HEK293T (cell line): ENCODE data around the gene CUL9.

Source experiments
- CTCF ChIA-PET: fragments of 350-600 bp; formaldehyde crosslinking; extraction: SDS; loops from one replicate; lab custom pipeline; 2021; ENCODE audit warnings: antibody characterized with exemption, inconsistent platforms; lab: Yijun Ruan, JAX
- POLR2A ChIA-PET: fragments of 350-600 bp; formaldehyde crosslinking; extraction: SDS; loops from one replicate; lab custom pipeline; 2020; ENCODE audit warnings: antibody characterized with exemption, inconsistent platforms; lab: Yijun Ruan, JAX
- DNase-seq: peaks from one replicate; pipeline ENCODE4 v3.0.0; 2012; ENCODE audit warnings: mixed read lengths; ENCODE audit errors: extremely low spot score
- ARNT ChIP-seq: fragments of 450-650 bp; IDR thresholded peaks from 2 replicates; pipeline ENCODE4 v1.6.1; 2017; ENCODE audit warnings: mild to moderate bottlenecking
- BHLHE40 ChIP-seq: fragments of 450-650 bp; IDR thresholded peaks from 2 replicates; pipeline ENCODE4 v1.6.1; 2016; ENCODE audit warnings: mild to moderate bottlenecking, moderate library complexity, borderline replicate concordance
- CTBP1 ChIP-seq: fragments of 450-650 bp; IDR thresholded peaks from 2 replicates; pipeline ENCODE4 v1.6.1; 2016; ENCODE audit warnings: borderline replicate concordance
- ELF4 ChIP-seq: fragments of 450-650 bp; IDR thresholded peaks from 2 replicates; pipeline ENCODE4 v1.6.1; 2017; ENCODE audit warnings: antibody characterized with exemption
- FOXA1 ChIP-seq: fragments of 450-650 bp; IDR thresholded peaks from 2 replicates; pipeline ENCODE4 v1.6.1; 2016; ENCODE audit warnings: mild to moderate bottlenecking
- FOXK2 ChIP-seq: fragments of 450-650 bp; IDR thresholded peaks from 2 replicates; pipeline ENCODE4 v1.6.1; 2016; ENCODE audit warnings: mild to moderate bottlenecking
- FOXM1 ChIP-seq: fragments of 450-650 bp; IDR thresholded peaks from 2 replicates; pipeline ENCODE4 v1.6.1; 2017; ENCODE audit warnings: mild to moderate bottlenecking, borderline replicate concordance
- HDGF ChIP-seq: fragments of 450-650 bp; IDR thresholded peaks from 2 replicates; pipeline ENCODE4 v1.6.1; 2017; ENCODE audit warnings: antibody characterized with exemption, borderline replicate concordance
- L3MBTL2 ChIP-seq: fragments of 450-650 bp; conservative IDR thresholded peaks from 2 replicates; pipeline ENCODE4 v1.6.1; 2016; ENCODE audit warnings: mild to moderate bottlenecking
- LEF1 ChIP-seq: fragments of 450-650 bp; IDR thresholded peaks from 2 replicates; pipeline ENCODE4 v1.6.1; 2017; ENCODE audit warnings: mild to moderate bottlenecking, borderline replicate concordance
- NFRKB ChIP-seq: fragments of 450-650 bp; IDR thresholded peaks from 2 replicates; pipeline ENCODE4 v1.6.1; 2016; ENCODE audit warnings: mild to moderate bottlenecking, moderate library complexity
- SP1 ChIP-seq: fragments of 450-650 bp; IDR thresholded peaks from 2 replicates; pipeline ENCODE4 v1.6.1; 2017
- SUZ12 ChIP-seq: fragments of 450-650 bp; IDR thresholded peaks from 2 replicates; pipeline ENCODE4 v1.6.1; 2016; ENCODE audit warnings: mild to moderate bottlenecking
- TARDBP ChIP-seq: fragments of 450-650 bp; IDR thresholded peaks from 2 replicates; pipeline ENCODE4 v1.6.1; 2016
- ZNF384 ChIP-seq: fragments of 450-650 bp; IDR thresholded peaks from 2 replicates; pipeline ENCODE4 v1.6.1; 2016
- TF ChIP-seq, protein P1 (sequence below): fragments of 450-650 bp; IDR thresholded peaks from 2 replicates; pipeline ENCODE4 v1.6.1; 2016

Gene CUL9

DNA sequence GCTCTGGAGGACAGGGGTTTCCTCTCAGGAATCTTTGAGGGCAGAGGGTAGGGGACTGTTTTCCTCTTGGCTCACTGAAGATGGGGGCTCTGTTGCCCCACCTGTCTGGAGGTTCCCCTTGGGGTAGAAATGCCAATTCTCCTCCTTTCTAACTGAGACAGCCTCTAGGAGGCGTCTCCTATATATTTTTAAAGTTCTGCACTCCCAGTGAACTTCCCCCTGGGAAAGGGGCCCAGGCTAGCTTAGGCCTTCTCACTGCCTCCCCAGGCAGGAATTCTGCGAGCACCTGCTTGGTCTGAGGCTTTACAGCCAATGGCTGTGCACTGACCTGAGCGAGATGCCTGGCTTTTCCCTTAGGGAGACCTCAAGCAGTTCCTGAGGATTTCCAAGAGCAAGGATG lies 35.7 kb upstream of the CUL9 start:
- ChIA-PET POLR2A (no interaction called here), CTCF (no interaction called here)
- no peak for TF ChIP-seq BHLHE40
- TF ChIP-seq HDGF, result no peak
- no peak for TF ChIP-seq CTBP1
- TF ChIP-seq TARDBP, result no peak
- no peak for TF ChIP-seq FOXK2
- no peak for TF ChIP-seq ELF4
- no peak for TF ChIP-seq FOXA1
- no peak for TF ChIP-seq NFRKB
- TF ChIP-seq, protein P1, sequence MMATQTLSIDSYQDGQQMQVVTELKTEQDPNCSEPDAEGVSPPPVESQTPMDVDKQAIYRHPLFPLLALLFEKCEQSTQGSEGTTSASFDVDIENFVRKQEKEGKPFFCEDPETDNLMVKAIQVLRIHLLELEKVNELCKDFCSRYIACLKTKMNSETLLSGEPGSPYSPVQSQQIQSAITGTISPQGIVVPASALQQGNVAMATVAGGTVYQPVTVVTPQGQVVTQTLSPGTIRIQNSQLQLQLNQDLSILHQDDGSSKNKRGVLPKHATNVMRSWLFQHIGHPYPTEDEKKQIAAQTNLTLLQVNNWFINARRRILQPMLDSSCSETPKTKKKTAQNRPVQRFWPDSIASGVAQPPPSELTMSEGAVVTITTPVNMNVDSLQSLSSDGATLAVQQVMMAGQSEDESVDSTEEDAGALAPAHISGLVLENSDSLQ, result no peak
- no peak for TF ChIP-seq ZNF384
- no peak for TF ChIP-seq LEF1
- TF ChIP-seq SUZ12, result no peak
- TF ChIP-seq L3MBTL2, result no peak
- no peak for TF ChIP-seq SP1
- TF ChIP-seq ARNT, result no peak
- DNase-seq, result no peak

DNA sequence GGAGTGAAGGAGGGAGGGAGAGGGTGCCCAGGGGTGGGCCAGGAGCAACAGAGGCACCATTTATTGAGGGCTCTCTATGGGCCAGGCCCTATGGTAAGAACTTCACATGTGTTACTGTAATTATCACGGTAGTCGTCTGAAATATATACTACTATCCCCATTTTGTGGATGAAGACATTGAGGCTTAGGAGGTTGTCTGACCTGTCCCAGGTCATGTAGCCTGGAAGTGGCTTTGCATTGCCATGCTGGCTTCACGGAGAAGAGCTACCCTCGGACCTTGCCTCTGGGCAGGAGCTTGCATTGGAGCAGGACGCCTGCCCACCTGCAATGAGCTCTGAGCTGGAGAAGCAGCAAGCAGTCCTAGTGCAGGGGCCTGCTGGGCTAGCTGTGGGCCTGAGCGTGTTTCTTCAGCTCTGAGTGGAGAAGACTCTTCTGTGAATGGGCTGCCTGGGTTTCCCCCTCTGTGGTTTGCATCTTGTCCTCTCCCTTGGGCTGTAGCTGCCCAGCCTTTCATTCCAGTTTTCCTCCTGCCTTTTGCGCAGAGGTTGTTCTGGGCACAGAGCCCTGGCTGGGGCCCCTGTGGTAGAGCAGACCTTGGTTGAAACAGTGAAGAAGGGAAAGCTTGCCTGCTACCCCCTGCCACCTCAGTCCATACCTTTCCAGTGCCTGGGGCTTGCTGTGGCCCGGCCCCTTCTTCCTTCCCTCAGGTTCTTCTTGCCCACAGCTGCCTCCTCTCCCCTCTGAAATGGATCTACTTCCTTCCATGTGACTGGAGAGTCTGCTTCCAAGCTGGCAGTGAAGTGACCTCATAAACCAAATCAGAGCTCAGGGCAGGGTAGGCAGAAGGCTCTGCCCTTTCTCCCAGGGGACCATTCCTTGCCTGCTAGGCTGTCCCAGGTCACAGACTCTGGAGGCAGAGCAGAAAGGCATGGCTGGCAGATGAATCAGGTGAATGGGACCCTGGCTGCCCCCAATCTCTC lies 35.0 kb upstream of the CUL9 start:
- ChIA-PET CTCF (interaction anchor here (0.8 kb wide), 1 partner anchor 70 kb away, joined by 3 read pairs; no protein-coding TSS in a partner anchor), POLR2A (interaction anchor here (0.8 to 1.3 kb wide), 2 partner anchors 88 to 93 kb away, joined by 3 to 4 read pairs; partner anchors contain the start of genes CUL7, KLC4 and MRPL2)
- no peak for TF ChIP-seq HDGF
- no peak for TF ChIP-seq LEF1
- TF ChIP-seq NFRKB, result no peak
- no peak for TF ChIP-seq SUZ12
- TF ChIP-seq SP1, result no peak
- no peak for TF ChIP-seq FOXA1
- DNase-seq, result no peak

DNA sequence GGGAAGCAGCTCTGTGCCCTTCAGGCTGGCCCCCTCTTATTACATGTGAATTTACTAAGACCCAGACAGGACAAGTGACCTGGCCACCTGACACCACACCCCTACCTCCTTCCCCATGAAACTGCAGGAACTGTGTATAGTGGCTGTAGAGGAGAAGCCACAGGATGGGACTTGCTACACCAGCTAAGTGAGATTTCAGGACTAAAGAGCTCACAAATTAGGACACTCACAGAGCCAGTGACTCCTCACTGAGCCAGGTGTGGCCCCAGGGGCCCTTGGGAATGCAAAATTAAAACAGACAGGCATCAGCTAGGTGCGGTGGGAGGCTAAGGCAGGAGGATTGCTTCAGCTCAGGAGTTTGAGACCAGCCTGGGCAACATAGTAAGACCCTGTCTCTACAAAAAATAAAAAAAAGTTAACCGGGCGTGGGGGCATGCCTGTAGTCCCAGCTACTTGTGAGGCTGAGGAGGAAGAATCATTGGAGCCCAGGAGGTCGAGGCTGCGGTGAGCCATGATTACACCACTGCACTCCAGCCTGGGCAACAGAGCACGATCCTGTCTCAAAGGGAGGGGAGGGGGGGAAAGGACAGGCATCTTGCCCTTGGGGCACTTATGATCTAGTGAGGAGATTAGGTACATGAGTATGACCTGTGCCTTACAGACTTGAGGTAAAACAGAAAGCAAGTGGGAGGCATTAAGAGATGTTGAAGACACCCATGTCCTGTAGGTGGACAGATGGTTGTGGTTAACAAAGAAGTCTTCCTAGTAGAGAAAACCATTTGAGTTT lies 34.1 kb upstream of the CUL9 start:
- POLR2A ChIA-PET, result interaction anchor here (0.8 to 1.3 kb wide), 2 partner anchors 89 to 94 kb away, joined by 3 to 4 read pairs; partner anchors contain the start of genes CUL7, KLC4 and MRPL2
- CTCF ChIA-PET, result interaction anchor here (0.8 kb wide), 1 partner anchor 70 kb away, joined by 3 read pairs; no protein-coding TSS in a partner anchor
- no peak for TF ChIP-seq CTBP1
- no peak for TF ChIP-seq L3MBTL2
- no peak for TF ChIP-seq NFRKB
- TF ChIP-seq BHLHE40, result no peak
- TF ChIP-seq LEF1, result no peak
- no peak for TF ChIP-seq ARNT
- TF ChIP-seq ELF4, result no peak
- no peak for TF ChIP-seq SP1
- TF ChIP-seq SUZ12, result no peak
- DNase-seq, result no peak

- ChIA-PET CTCF (interaction anchor here (0.5 to 0.6 kb wide), 2 partner anchors 59 to 89 kb away, joined by 3 read pairs; no protein-coding TSS in a partner anchor), POLR2A (interaction anchor here (1.1 to 1.4 kb wide), 2 partner anchors 21 to 95 kb away, joined by 3 to 4 read pairs; partner anchors contain the start of gene CUL7)
- no peak for TF ChIP-seq SP1
- no peak for TF ChIP-seq CTBP1
- TF ChIP-seq FOXA1, result no peak
- no peak for TF ChIP-seq L3MBTL2
- DNase-seq, result no peak
Measured at GRCh38 chr6:43149265-43149664, 32.7 kb upstream of the CUL9 start.

- DNase-seq, result no peak
- CTCF ChIA-PET, result interaction anchor here (0.5 to 0.6 kb wide), 2 partner anchors 88 to 205 kb away, joined by 3 to 4 read pairs; no protein-coding TSS in a partner anchor
- TF ChIP-seq, protein P1, result no peak
- TF ChIP-seq L3MBTL2, result no peak
- no peak for TF ChIP-seq FOXK2
- no peak for TF ChIP-seq SUZ12
- no peak for TF ChIP-seq ZNF384
- TF ChIP-seq FOXM1, result no peak
- TF ChIP-seq CTBP1, result no peak
- no peak for TF ChIP-seq ARNT
- TF ChIP-seq TARDBP, result no peak
- TF ChIP-seq NFRKB, result no peak
- no peak for TF ChIP-seq HDGF
- no peak for TF ChIP-seq LEF1
- no peak for TF ChIP-seq FOXA1
- TF ChIP-seq ELF4, result no peak
- POLR2A ChIA-PET, result interaction anchor here (1.1 to 1.4 kb wide), 2 partner anchors 20 to 96 kb away, joined by 3 to 4 read pairs; partner anchors contain the start of gene CUL7
Measured at GRCh38 chr6:43150051-43150751, 31.8 kb upstream of the CUL9 start.
